SH-SY5Y (cell line): ENCODE measurements around the gene CADM2.

ENCODE experiments used
- GATA2 ChIP-seq: IDR thresholded peaks from 2 replicates; pipeline ENCODE4 v1.6.1; 2011; ENCODE audit warnings: mild to moderate bottlenecking, low read depth, low read length
- GATA3 ChIP-seq: IDR thresholded peaks from 2 replicates; pipeline ENCODE4 v1.6.1; 2011; ENCODE audit warnings: low read depth, mild to moderate bottlenecking, low read length, moderate library complexity

Gene CADM2

DNA sequence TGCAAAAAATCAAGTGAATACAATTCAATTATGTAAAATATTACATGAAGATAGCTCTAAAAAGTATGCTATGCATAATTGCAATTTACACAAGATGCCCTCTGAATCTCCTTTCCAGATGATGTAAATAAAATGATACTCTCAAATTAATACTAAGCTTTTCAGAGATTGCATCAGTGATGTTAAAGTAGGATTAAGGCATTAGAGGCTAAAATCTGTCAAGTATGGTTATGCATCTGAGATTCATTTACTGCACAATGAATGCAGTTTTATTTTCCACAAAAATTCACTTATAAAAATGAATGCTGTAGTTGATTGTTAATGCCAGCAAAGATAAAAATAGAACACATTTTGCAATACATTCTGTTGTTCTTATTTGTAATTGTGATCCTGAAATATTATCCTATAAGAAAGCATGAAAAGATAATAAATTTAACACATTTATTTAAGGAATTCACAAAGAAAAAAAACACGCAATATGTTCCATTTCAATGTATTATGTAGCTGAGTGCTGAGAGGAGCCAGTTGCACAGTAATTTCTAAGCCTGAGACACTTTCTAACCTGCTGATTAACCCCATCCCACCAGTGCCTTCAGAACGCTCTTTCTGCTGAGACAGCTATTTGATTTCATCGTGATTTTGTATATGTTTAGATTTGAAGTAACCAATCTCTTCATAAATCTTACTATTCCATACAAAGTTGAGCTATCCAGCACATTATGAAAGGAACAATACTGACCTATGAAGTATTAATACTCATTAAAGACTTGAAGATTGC is 224.4 kb downstream of the CADM2 start:
- no peak for TF ChIP-seq GATA2
- no peak for TF ChIP-seq GATA3

- TF ChIP-seq GATA2 (no peak), GATA3 (no peak)
These were observed 226.7 kb downstream of the CADM2 start for GRCh38 chr3:85185495-85185894.

DNA sequence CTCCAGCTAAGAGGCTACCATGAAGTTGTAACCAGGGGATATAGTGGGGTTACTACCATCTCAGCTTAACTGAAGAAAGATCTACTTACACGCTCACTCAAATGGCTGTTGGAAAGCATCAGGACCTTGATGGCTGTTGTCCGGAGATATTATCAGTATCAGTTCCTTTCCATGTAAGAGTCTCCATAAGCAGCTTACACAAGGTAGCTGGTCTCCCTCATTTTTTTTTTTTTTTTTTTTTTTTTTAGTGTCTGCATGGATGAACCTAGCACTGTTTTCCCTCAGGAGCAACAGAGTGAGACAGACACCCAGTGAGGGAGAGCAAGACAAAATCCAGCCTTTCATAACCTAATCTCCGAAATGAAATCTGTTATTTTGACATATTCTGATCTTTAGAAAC is 230.9 kb downstream of the CADM2 start:
- TF ChIP-seq GATA3 (no peak), GATA2 (no peak)

DNA sequence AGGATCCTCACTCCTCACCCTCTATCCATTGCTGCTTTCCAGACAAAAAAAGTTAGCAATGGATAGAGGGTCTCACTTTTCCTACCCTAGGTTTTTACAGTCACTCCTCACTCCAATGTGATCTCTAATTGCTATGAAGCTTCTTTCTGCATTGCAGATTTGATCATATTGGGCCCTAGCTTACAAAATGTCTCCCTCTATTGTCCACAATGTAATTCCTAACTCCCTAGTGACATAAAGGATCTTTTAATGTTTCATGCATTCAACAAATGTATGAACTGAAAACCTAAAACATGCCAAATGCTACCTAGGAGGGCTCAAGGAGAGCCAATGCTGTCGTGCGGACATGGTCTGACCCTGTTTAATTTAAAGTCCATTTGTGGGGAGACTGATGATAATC is 234.8 kb downstream of the CADM2 start:
- TF ChIP-seq GATA2 (no peak), GATA3 (no peak)

GRCh38 chr3:85208650-85209049 is 249.9 kb downstream of the CADM2 start:
- TF ChIP-seq GATA3 (no peak), GATA2 (no peak)

DNA sequence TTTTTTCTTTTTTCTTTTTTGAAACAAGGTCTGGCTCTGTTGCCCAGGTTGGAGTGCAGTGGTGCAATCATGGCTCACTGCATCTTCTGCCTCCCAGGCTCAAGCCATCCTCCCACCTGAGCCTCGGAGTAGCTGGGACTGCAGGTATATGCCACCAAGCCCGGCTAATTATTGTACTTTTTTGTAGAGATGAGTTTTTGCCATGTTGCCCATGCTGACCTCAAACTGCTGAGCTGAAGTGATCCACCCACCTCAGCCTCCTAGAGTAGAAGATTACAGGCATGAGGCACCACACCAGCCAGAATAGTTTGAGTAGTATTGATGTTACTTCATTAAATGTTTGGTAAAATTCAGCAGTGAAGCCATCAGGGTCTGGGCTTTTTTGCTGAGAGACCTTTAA is 251.8 kb downstream of the CADM2 start:
- TF ChIP-seq GATA3 (no peak), GATA2 (no peak)

DNA sequence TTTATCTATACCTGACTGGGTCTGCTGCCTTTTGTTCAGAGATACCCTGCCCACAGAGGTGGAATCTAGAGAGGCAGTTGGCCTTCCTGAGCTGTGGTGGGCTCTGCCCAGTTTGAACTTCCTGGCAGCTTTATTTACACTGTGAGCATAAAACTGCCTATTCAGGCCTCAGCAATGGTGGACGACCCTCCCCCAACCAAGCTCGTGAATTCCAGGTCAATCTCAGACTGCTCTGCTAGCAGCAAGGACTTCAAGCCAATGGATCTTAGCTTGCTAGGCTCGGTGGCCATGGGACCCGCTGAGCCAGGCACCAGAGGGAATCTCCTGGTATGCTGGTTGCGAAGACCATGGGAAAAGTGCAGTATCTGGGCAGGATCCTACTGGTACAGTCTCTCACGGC is 270.2 kb downstream of the CADM2 start:
- no peak for TF ChIP-seq GATA3
- TF ChIP-seq GATA2, result no peak

GRCh38 chr3:85244091-85244490 is 285.3 kb downstream of the CADM2 start:
- TF ChIP-seq GATA2 (no peak), GATA3 (no peak)

- TF ChIP-seq GATA3, result no peak
- no peak for TF ChIP-seq GATA2
These were observed 285.7 kb downstream of the CADM2 start for GRCh38 chr3:85244519-85244918.

- TF ChIP-seq GATA2 (no peak), GATA3 (no peak)
These were observed 293.0 kb downstream of the CADM2 start for GRCh38 chr3:85251766-85252165.

GRCh38 chr3:85252686-85253085 is 293.9 kb downstream of the CADM2 start:
- TF ChIP-seq GATA2 (no peak), GATA3 (no peak)

- TF ChIP-seq GATA3 (no peak), GATA2 (no peak)
These were observed 295.9 kb downstream of the CADM2 start for GRCh38 chr3:85254738-85255137.

DNA sequence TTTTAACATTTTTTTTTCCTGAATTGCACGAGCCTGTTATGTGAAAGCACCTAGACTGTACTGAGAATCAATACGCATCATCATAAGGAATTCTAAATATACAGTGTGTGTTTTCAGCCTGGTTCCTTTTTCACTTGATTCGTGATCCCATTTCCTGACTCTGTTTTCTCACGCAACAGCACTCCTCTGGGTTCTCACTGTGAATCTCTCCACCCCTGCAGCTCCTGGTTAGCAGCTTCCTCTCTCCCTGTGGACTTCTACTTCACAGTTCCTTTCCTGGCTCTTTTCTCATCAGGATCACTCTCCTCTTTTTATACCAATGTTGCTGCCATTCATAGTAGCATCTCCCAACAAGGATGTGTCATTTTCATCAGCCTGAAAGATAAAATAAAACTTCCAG is 297.2 kb downstream of the CADM2 start:
- TF ChIP-seq GATA3, result no peak
- TF ChIP-seq GATA2, result no peak

- TF ChIP-seq GATA3, result no peak
These were observed 299.5 kb downstream of the CADM2 start for GRCh38 chr3:85258326-85258725.

GRCh38 chr3:85258819-85259218 is 300.0 kb downstream of the CADM2 start:
- TF ChIP-seq GATA3 (no peak), GATA2 (no peak)

- TF ChIP-seq GATA3 (no peak), GATA2 (no peak)
These were observed 301.0 kb downstream of the CADM2 start for GRCh38 chr3:85259748-85260147.
